SK-N-SH treated with all-trans-retinoic acid at 6 μM for 48 hours (cell line): ENCODE measurements around the gene HCLS1.

ENCODE experiments used
- ARNTL ChIP-seq: fragments of 450-650 bp; formaldehyde crosslinking; IDR thresholded peaks from 2 replicates; pipeline ENCODE4 v1.5.0; 2020; ENCODE audit warnings: low read depth, mild to moderate bottlenecking, moderate library complexity, borderline replicate concordance
- CREB5 ChIP-seq: fragments of 250-450 bp; sonication (Bioruptor Pico); IDR thresholded peaks from 2 replicates; pipeline ENCODE4 v1.5.1; 2020; ENCODE audit warnings: low read depth, mild to moderate bottlenecking, moderate library complexity
- CSRNP3 ChIP-seq: fragments of 250-450 bp; sonication (Bioruptor Pico); IDR thresholded peaks from 2 replicates; pipeline ENCODE4 v1.5.1; 2021; ENCODE audit warnings: mild to moderate bottlenecking, moderate library complexity
- PATZ1 ChIP-seq: fragments of 250-450 bp; sonication (Bioruptor Pico); IDR thresholded peaks from 2 replicates; pipeline ENCODE4 v1.8.0; 2020; ENCODE audit warnings: mild to moderate bottlenecking, moderate library complexity, borderline replicate concordance
- TOX ChIP-seq: fragments of 250-450 bp; sonication (Bioruptor Pico); IDR thresholded peaks from 2 replicates; pipeline ENCODE4 v1.8.0; 2021; ENCODE audit warnings: mild to moderate bottlenecking, moderate library complexity, borderline replicate concordance
- ZFP3 ChIP-seq: fragments of 250-450 bp; sonication (Bioruptor Pico); IDR thresholded peaks from 2 replicates; pipeline ENCODE4 v1.5.0; 2020; ENCODE audit warnings: mild to moderate bottlenecking, moderate library complexity
- ZFP30 ChIP-seq: fragments of 450-650 bp; formaldehyde crosslinking; IDR thresholded peaks from 2 replicates; pipeline ENCODE4 v1.5.0; 2022; ENCODE audit warnings: mild to moderate bottlenecking, moderate library complexity

GRCh38 chr3:121619691-121620090 lies 41.0 kb downstream of the HCLS1 start:
- TF ChIP-seq CSRNP3 (CRISPR knock-in tag) (no peak), TOX (no peak), PATZ1 (no peak), ZFP30 (CRISPR knock-in tag) (no peak), CREB5 (CRISPR knock-in tag) (no peak), ZFP3 (CRISPR knock-in tag) (no peak), ARNTL (CRISPR knock-in tag) (no peak)
